HepG2 (cell line): Measurements from ENCODE around the gene SLC22A14. TPM values are rescaled to one million over a fixed set of nuclear protein-coding genes. Genes with fewer than 3 reads are reported as not detected.
A peak's percentile ranks its signal among the peaks of the same experiment; 100 is the strongest.

Source experiments
- ATAC-seq: fragments of 200-7000 bp; cut with Tn5 transposase; 3 replicates; pipeline ENCODE4 v1.9.1; 2020; ENCODE audit warnings: mild to moderate bottlenecking, moderate library complexity
- BruUV-seq: library from RNA; stranded (reverse); fragments of 400-500 nt; replicated peaks from 2 replicates; lab custom pipeline; 2021; lab: Mats Ljungman, UMichigan
- CTCF ChIA-PET: fragments of 300-600 bp; formaldehyde crosslinking; extraction: SDS; loops from one replicate; lab custom pipeline; 2021; ENCODE audit warnings: low total read pairs, inconsistent platforms, low intra/inter-chr PET ratio; lab: Yijun Ruan, JAX
- POLR2A ChIA-PET: fragments of 350-600 bp; sonication (Branson Sonifier 250); formaldehyde crosslinking; loops from one replicate; lab custom pipeline; 2020; ENCODE audit warnings: antibody characterized with exemption, inconsistent platforms; lab: Yijun Ruan, JAX
- DNase-seq: peaks from one replicate; pipeline ENCODE4 v3.0.0-alpha.2; 2015; ENCODE audit warnings: low spot score
- FAIRE-seq: peaks from 3 replicates; lab custom pipeline; 2011; peaks lifted over from hg19 to GRCh38; lab: Jason Lieb, UNC
- H2AFZ ChIP-seq: one replicate; pipeline ENCODE4 v1.6.1; 2011; ENCODE audit warnings: low read length, inconsistent platforms
- H3K27ac ChIP-seq: fragments of 300-600 bp; 3 replicates; pipeline ENCODE4 v1.8.0; 2011; ENCODE audit warnings: mixed run types, mild to moderate bottlenecking, mixed read lengths, low read length, inconsistent platforms; ENCODE audit not compliant: insufficient read depth; ENCODE audit errors: extremely low read length
- H3K27me3 ChIP-seq, 2 experiments: fragments of 200-600 bp in 1 of 2; 2 replicates in 1 of 2; 3 replicates in 1 of 2; pipeline versions ENCODE4 v1.6.0 to v1.8.0; 2011; ENCODE audit warnings: low read length in 2 of 2, mild to moderate bottlenecking in 2 of 2, moderate library complexity in 2 of 2, inconsistent platforms in 1 of 2; ENCODE audit not compliant: insufficient read depth in 2 of 2, control insufficient read depth in 1 of 2
- H3K36me3 ChIP-seq, 2 experiments: fragments of 200-600 bp in 1 of 2; replicated peaks in 1 of 2; 2 replicates in 1 of 2; 3 replicates in 1 of 2; pipeline versions ENCODE4 v1.5.1 to v1.8.0; 2011; ENCODE audit warnings: low read length in 2 of 2, inconsistent platforms in 1 of 2; ENCODE audit not compliant: insufficient read depth in 2 of 2, control insufficient read depth in 1 of 2
- H3K4me1 ChIP-seq: 2 replicates; pipeline ENCODE4 v1.5.1; 2012; ENCODE audit warnings: low read length, inconsistent platforms; ENCODE audit not compliant: insufficient read depth
- H3K4me2 ChIP-seq: 2 replicates; pipeline ENCODE4 v1.6.0; 2011; ENCODE audit warnings: low read depth, low read length, inconsistent platforms
- H3K4me3 ChIP-seq, 3 experiments: fragments of 200-600 bp in 1 of 3; sonication (generic), shearing (Covaris generic) in 1 of 3; replicated peaks in 1 of 3; 2 replicates each; pipeline ENCODE4 v1.5.1; 2011 to 2016; ENCODE audit warnings: low read length in 3 of 3, inconsistent platforms in 2 of 3, low read depth in 2 of 3, mild to moderate bottlenecking in 2 of 3, control low read depth in 1 of 3, mixed read lengths in 1 of 3; ENCODE audit not compliant: insufficient read depth in 1 of 3
- H3K79me2 ChIP-seq: one replicate; pipeline ENCODE4 v1.6.1; 2011; ENCODE audit warnings: low read length, inconsistent platforms; ENCODE audit not compliant: insufficient read depth
- H3K9ac ChIP-seq: 2 replicates; pipeline ENCODE4 v1.6.0; 2011; ENCODE audit warnings: mild to moderate bottlenecking, low read depth, low read length, inconsistent platforms; ENCODE audit not compliant: insufficient read depth
- H3K9me3 ChIP-seq: 2 replicates; pipeline ENCODE4 v1.5.1; 2012; ENCODE audit warnings: mild to moderate bottlenecking, low read length
- H4K20me1 ChIP-seq: 2 replicates; pipeline ENCODE4 v1.6.0; 2011; ENCODE audit warnings: inconsistent platforms, mild to moderate bottlenecking, low read length, moderate library complexity; ENCODE audit not compliant: insufficient read depth
- ATF7 ChIP-seq, 2 experiments: fragments of 450-650 bp in 1 of 2; sonication (generic) in 1 of 2; formaldehyde crosslinking in 1 of 2; IDR thresholded peaks; 2 replicates each; pipeline versions ENCODE4 v1.4.0 to v1.6.1; 2016 to 2020; ENCODE audit warnings: antibody characterized with exemption in 1 of 2, mild to moderate bottlenecking in 1 of 2, missing genetic modification reagents in 1 of 2
- CBX2 ChIP-seq, 2 experiments: fragments of 200-600 bp in 1 of 2; sonication (generic); formaldehyde crosslinking in 1 of 2; IDR thresholded peaks; 2 replicates each; pipeline versions ENCODE4 v1.7.0 to v1.8.1; 2018 to 2022; ENCODE audit warnings: low read depth in 2 of 2, low read length in 1 of 2, mild to moderate bottlenecking in 1 of 2, missing genetic modification reagents in 1 of 2
- EHMT2 ChIP-seq: fragments of 200-600 bp; sonication (generic); IDR thresholded peaks from 2 replicates; pipeline ENCODE4 v1.7.0; 2017; ENCODE audit warnings: antibody characterized with exemption, low read depth, low read length, borderline replicate concordance
- FOXP1 ChIP-seq, 2 experiments: fragments of 450-650 bp in 1 of 2; IDR thresholded peaks; 2 replicates each; pipeline ENCODE4 v1.6.1; 2017 to 2018; ENCODE audit warnings: antibody characterized with exemption in 1 of 2
- GABPA ChIP-seq, 2 experiments: IDR thresholded peaks; 2 replicates each; pipeline ENCODE4 v1.6.1; 2011 to 2016; ENCODE audit warnings: low read depth in 2 of 2, low read length in 1 of 2, missing biosample characterization in 1 of 2, missing genetic modification characterization in 1 of 2
- HES4 ChIP-seq: sonication (generic); formaldehyde crosslinking; IDR thresholded peaks from 2 replicates; pipeline ENCODE4 v1.9.0; 2021; ENCODE audit warnings: mild to moderate bottlenecking, missing genetic modification reagents, borderline replicate concordance
- HNRNPLL ChIP-seq: fragments of 200-400 bp; formaldehyde crosslinking; IDR thresholded peaks from 2 replicates; pipeline ENCODE4 v1.6.1; 2017; ENCODE audit warnings: mild to moderate bottlenecking, low read depth, low read length; ENCODE audit not compliant: poor library complexity, severe bottlenecking
- IKZF4 ChIP-seq: sonication (generic); formaldehyde crosslinking; IDR thresholded peaks from 2 replicates; pipeline ENCODE4 v1.5.1; 2020; ENCODE audit warnings: borderline replicate concordance, mild to moderate bottlenecking, low read depth, missing genetic modification reagents; ENCODE audit errors: not compliant biosample characterization
- JUNB ChIP-seq: sonication (generic); formaldehyde crosslinking; IDR thresholded peaks from 2 replicates; pipeline ENCODE4 v1.8.0; 2022; ENCODE audit warnings: missing genetic modification reagents, mild to moderate bottlenecking, borderline replicate concordance
- KAT8 ChIP-seq: IDR thresholded peaks from 2 replicates; pipeline ENCODE4 v1.6.1; 2016; ENCODE audit warnings: missing genetic modification reagents, missing compliant biosample characterization
- KLF11 ChIP-seq: IDR thresholded peaks from 2 replicates; pipeline ENCODE4 v1.6.1; 2016; ENCODE audit warnings: missing compliant biosample characterization
- KLF9 ChIP-seq: IDR thresholded peaks from 2 replicates; pipeline ENCODE4 v1.6.1; 2016; ENCODE audit warnings: low read depth
- LCORL ChIP-seq, 2 experiments: fragments of 450-650 bp in 1 of 2; sonication (generic) in 1 of 2; formaldehyde crosslinking in 1 of 2; IDR thresholded peaks; 2 replicates each; pipeline versions ENCODE4 v1.5.0 to v1.6.1; 2017 to 2020; ENCODE audit warnings: antibody characterized with exemption in 1 of 2, missing genetic modification reagents in 1 of 2
- MAFK ChIP-seq, 2 experiments: IDR thresholded peaks in 1 of 2; conservative IDR thresholded peaks in 1 of 2; 2 replicates each; pipeline ENCODE4 v1.6.1; 2011; ENCODE audit warnings: improper control_type of control experiment in 2 of 2, low read length in 2 of 2
- MEIS1 ChIP-seq: sonication (generic); formaldehyde crosslinking; IDR thresholded peaks from 2 replicates; pipeline ENCODE4 v1.9.0; 2021; ENCODE audit warnings: mild to moderate bottlenecking, missing genetic modification reagents, moderate library complexity, borderline replicate concordance
- MTA1 ChIP-seq: sonication (generic); formaldehyde crosslinking; IDR thresholded peaks from 2 replicates; pipeline ENCODE4 v1.4.0; 2020; ENCODE audit warnings: missing genetic modification reagents, mild to moderate bottlenecking, borderline replicate concordance
- NFRKB ChIP-seq: fragments of 450-650 bp; IDR thresholded peaks from 2 replicates; pipeline ENCODE4 v1.6.1; 2017
- POGZ ChIP-seq: sonication (generic); formaldehyde crosslinking; IDR thresholded peaks from 2 replicates; pipeline ENCODE4 v1.4.0; 2020; ENCODE audit warnings: mild to moderate bottlenecking, missing genetic modification reagents
- PTBP1 ChIP-seq: fragments of 200-400 bp; formaldehyde crosslinking; IDR thresholded peaks from 2 replicates; pipeline ENCODE4 v1.6.1; 2018; ENCODE audit warnings: low read length, low read depth; ENCODE audit not compliant: poor library complexity, severe bottlenecking
- RARG ChIP-seq: sonication (generic); formaldehyde crosslinking; IDR thresholded peaks from 2 replicates; pipeline ENCODE4 v1.4.0; 2020; ENCODE audit warnings: low read depth, mild to moderate bottlenecking, missing genetic modification reagents
- SMC3 ChIP-seq: IDR thresholded peaks from 2 replicates; pipeline ENCODE4 v1.6.1; 2011; ENCODE audit warnings: low read length, improper control_type of control experiment
- SOX13 ChIP-seq, 3 experiments: fragments of 450-650 bp in 1 of 3; sonication (generic) in 1 of 3; formaldehyde crosslinking in 1 of 3; IDR thresholded peaks in 2 of 3; conservative IDR thresholded peaks in 1 of 3; 2 replicates each; pipeline versions ENCODE4 v1.5.0 to v1.6.1; 2016 to 2020; ENCODE audit warnings: antibody characterized with exemption in 1 of 3, mild to moderate bottlenecking in 1 of 3, missing compliant biosample characterization in 1 of 3, missing genetic modification reagents in 1 of 3, moderate library complexity in 1 of 3
- SPEN ChIP-seq: sonication (generic); formaldehyde crosslinking; IDR thresholded peaks from 2 replicates; pipeline ENCODE4 v1.5.1; 2020; ENCODE audit warnings: low read depth, mild to moderate bottlenecking, missing genetic modification reagents
- SUZ12 ChIP-seq: fragments of 150-350 bp; IDR thresholded peaks from 2 replicates; pipeline ENCODE4 v1.6.1; 2014; ENCODE audit warnings: low read depth, low read length
- ZFY ChIP-seq: sonication (generic); formaldehyde crosslinking; IDR thresholded peaks from 2 replicates; pipeline ENCODE4 v1.4.0; 2020; ENCODE audit warnings: missing genetic modification reagents
- ZMAT5 ChIP-seq: sonication (generic); formaldehyde crosslinking; IDR thresholded peaks from 2 replicates; pipeline ENCODE4 v1.5.0; 2020; ENCODE audit warnings: mild to moderate bottlenecking, low read depth, missing genetic modification reagents, borderline replicate concordance
- ZNF333 ChIP-seq: sonication (generic); formaldehyde crosslinking; IDR thresholded peaks from 2 replicates; pipeline ENCODE4 v1.4.0; 2020; ENCODE audit warnings: mild to moderate bottlenecking, missing genetic modification reagents, borderline replicate concordance
- ZNF746 ChIP-seq: sonication (generic); formaldehyde crosslinking; IDR thresholded peaks from 2 replicates; pipeline ENCODE4 v1.8.0; 2022; ENCODE audit warnings: mild to moderate bottlenecking, missing genetic modification reagents
- ZNF839 ChIP-seq: sonication (generic); formaldehyde crosslinking; IDR thresholded peaks from 2 replicates; pipeline ENCODE4 v1.4.0; 2020; ENCODE audit warnings: missing genetic modification reagents, mild to moderate bottlenecking, borderline replicate concordance
- WGBS: methylation state at CpG from one replicate; pipeline ENCODE4 v1.1.6; 2017; ENCODE audit warnings: low lambda C conversion rate; 5-methylcytosine and 5-hydroxymethylcytosine counted together
- in situ Hi-C: cut with HindIII; loops from 2 replicates; pipeline ENCODE4 v1.10.0; 2017; ENCODE audit warnings: low pct_unique_long_range_greater_than_20kb; ENCODE audit not compliant: extremely low pct_ligation_motif_present
- intact Hi-C: fragments of 100-400 bp; cut with micrococcal nuclease; formaldehyde crosslinking; loops from one replicate; pipeline ENCODE4 v1.10.0; 2022; ENCODE audit not compliant: unreplicated experiment
- polyA plus RNA-seq, 8 experiments: library from polyadenylated mRNA; depleted of rRNA in 3 of 8; stranded (reverse) in 7 of 8; unstranded in 1 of 8; fragments of >200 nt; fragmentation: Illumina TruSeq in 4 of 8; extraction: Trizol in 4 of 8; gene quantifications; 2 replicates each; pipeline versions ENCODE4 v1.2.1 to v1.2.3, GENCODE V29; 2011 to 2016; ENCODE audit warnings: low read depth in 4 of 8, missing spikeins in 1 of 8, mixed read lengths in 1 of 8; ENCODE audit not compliant: insufficient read depth in 1 of 8
- total RNA-seq, 5 experiments: library from RNA; depleted of rRNA; stranded (reverse); fragments of >200 nt; fragmentation: Illumina TruSeq; extraction: Trizol; gene quantifications; 2 replicates each; pipeline ENCODE4 v1.2.3, GENCODE V29; 2016; ENCODE audit warnings: low read depth in 1 of 5

SLC22A14 gene
- total and polyA plus RNA-seq, 2 of the 13 experiments (the other 11 are each of a cell fraction or from before 2014, with no cell fraction given) = 0.03 TPM; not detected in 1

GRCh38 chr3:38264779-38265178, 17.3 kb upstream of the SLC22A14 start:
- no peak for FAIRE-seq

DNA sequence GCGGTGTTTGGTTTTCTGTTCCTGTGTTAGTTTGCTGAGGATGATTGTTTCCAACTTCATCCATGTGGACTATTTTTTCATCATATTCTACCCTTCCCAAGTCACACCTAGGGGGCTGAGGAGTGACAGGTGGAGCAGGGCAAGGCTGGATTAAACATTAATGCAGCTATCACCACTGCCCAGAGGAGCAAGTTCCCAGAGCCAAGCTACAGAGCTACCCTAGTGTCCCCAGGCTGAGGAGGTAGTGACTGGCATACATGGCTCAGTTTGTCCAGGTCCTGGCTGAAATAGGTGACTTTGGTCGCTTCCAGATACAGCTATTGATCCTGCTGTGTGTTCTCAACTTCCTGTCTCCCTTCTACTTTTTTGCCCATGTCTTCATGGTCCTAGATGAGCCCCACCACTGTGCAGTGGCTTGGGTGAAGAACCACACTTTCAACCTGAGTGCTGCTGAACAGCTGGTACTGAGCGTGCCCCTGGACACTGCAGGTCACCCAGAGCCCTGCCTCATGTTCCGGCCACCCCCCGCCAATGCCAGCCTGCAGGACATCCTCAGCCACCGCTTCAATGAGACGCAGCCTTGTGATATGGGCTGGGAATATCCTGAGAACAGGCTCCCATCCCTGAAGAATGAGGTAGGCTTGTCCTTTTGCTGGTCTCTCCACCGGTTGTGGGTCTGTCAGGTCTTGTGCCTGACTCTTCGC, 16.3 kb upstream of the SLC22A14 start, which contains the start of gene SLC22A13:
Gene SLC22A13, plus strand, starts transcription at position 209 of the 704 bp plus-strand sequence. Its CDS starts 49 bp downstream, at position 258.
- DNase-seq = no peak
- no TSS peak for BruUV-seq
- ATAC-seq = peak; percentile 17; the same call in 1 of the 3 replicates
- H3K9me3 ChIP-seq = no peaks in the 10 kb centered on the region
- H3K9ac ChIP-seq = no peak within 1 kb of the TSS
- H2AFZ ChIP-seq = no peak within 1 kb of the TSS
- 60% methylated on average over 8 of the region's 9 CpGs for WGBS
- intact Hi-C loops = no loop called here
- CTCF ChIA-PET = no interaction called here
- H3K27me3 ChIP-seq = no peaks in the 10 kb centered on the region
- FAIRE-seq = no peak
- H3K27ac ChIP-seq = no peak within 1 kb of the TSS
- no peak within 1 kb of the TSS for H3K4me3 ChIP-seq
- H3K79me2 ChIP-seq = no peaks in the 10 kb centered on the region
- H4K20me1 ChIP-seq = no peaks in the 10 kb centered on the region
- in situ Hi-C loops = no loop called here
- no peak within 1 kb of the TSS for H3K4me2 ChIP-seq
- no peaks in the 10 kb centered on the region for H3K36me3 ChIP-seq
- POLR2A ChIA-PET = no interaction called here
- peaks cover 14% of the 10 kb centered on the region for H3K4me1 ChIP-seq
- TF ChIP-seq KAT8 (CRISPR knock-in tag) (no peak), PTBP1 (no peak), KLF11 (CRISPR knock-in tag) (no peak), HES4 (CRISPR knock-in tag) (no peak), SOX13 (IDR thresholded peaks at IDR 0.05) (no peak), SOX13 (CRISPR knock-in tag; conservative IDR thresholded peaks at IDR 0.05 in 1 of 2, IDR thresholded peaks at IDR 0.05 in 1 of 2) (no peak), ZMAT5 (no peak), SMC3 (no peak), FOXP1 (IDR thresholded peaks at IDR 0.05) (no peak), FOXP1 (CRISPR knock-in tag; IDR thresholded peaks at IDR 0.05) (no peak), CBX2 (IDR thresholded peaks at IDR 0.05; ENCODE audit: low read depth, low read length) (no peak), CBX2 (CRISPR knock-in tag; IDR thresholded peaks at IDR 0.05; ENCODE audit: low read depth) (no peak), SPEN (CRISPR knock-in tag) (no peak), ATF7 (IDR thresholded peaks at IDR 0.05) (no peak), ATF7 (CRISPR knock-in tag; IDR thresholded peaks at IDR 0.05) (no peak)

More at GRCh38 chr3:38264779-38265178, 17.3 kb upstream of the SLC22A14 start:
- Histone ChIP-seq H4K20me1 (no peaks in the 10 kb centered on the region), H3K36me3 (no peaks in the 10 kb centered on the region), H3K4me3 (no peak overlapping the region), H3K27ac (no peak overlapping the region), H3K27me3 (no peaks in the 10 kb centered on the region), H3K9me3 (no peaks in the 10 kb centered on the region), H3K4me2 (no peak overlapping the region), H2AFZ (no peak overlapping the region), H3K4me1 (peaks cover 14% of the 10 kb centered on the region), H3K79me2 (no peaks in the 10 kb centered on the region), H3K9ac (no peak overlapping the region)
- WGBS = 0% methylated on average over 1 of the region's 1 CpG
- in situ Hi-C loops = no loop called here
- no peak for DNase-seq
- POLR2A ChIA-PET = no interaction called here
- intact Hi-C loops = no loop called here
- no peak for ATAC-seq
- TF ChIP-seq KLF9 (CRISPR knock-in tag) (no peak), HNRNPLL (no peak), IKZF4 (CRISPR knock-in tag) (no peak), ZFY (CRISPR knock-in tag) (no peak), POGZ (CRISPR knock-in tag) (no peak), NFRKB (no peak), MAFK (conservative IDR thresholded peaks at IDR 0.05 in 1 of 2, IDR thresholded peaks at IDR 0.05 in 1 of 2; ENCODE audit: low read length in 2 of 2) (no peak), EHMT2 (no peak), JUNB (CRISPR knock-in tag) (no peak), ZNF333 (no peak), ZNF746 (CRISPR knock-in tag) (no peak), GABPA (IDR thresholded peaks at IDR 0.05; ENCODE audit: low read depth, low read length) (no peak), GABPA (CRISPR knock-in tag; IDR thresholded peaks at IDR 0.05; ENCODE audit: low read depth) (no peak), ZNF839 (CRISPR knock-in tag) (no peak), MEIS1 (CRISPR knock-in tag) (no peak), MTA1 (CRISPR knock-in tag) (no peak), RARG (CRISPR knock-in tag) (no peak), SUZ12 (no peak), LCORL (IDR thresholded peaks at IDR 0.05) (no peak), LCORL (CRISPR knock-in tag; IDR thresholded peaks at IDR 0.05) (no peak)
- CTCF ChIA-PET = no interaction called here
- BruUV-seq = no TSS peak
